MCF 10A (cell line): ENCODE data around the gene TRMT6. TPM values are rescaled to one million over a fixed set of nuclear protein-coding genes. Genes with fewer than 3 reads are reported as not detected.

Experiments used
- BruUV-seq: library from RNA; stranded (reverse); fragments of 400-500 nt; replicated peaks from 2 replicates; lab custom pipeline; 2021; lab: Mats Ljungman, UMichigan
- CTCF ChIA-PET: fragments of 300-600 bp; sonication (Branson Sonifier 250); formaldehyde crosslinking; extraction: SDS; loops from one replicate; lab custom pipeline; 2021; ENCODE audit warnings: antibody characterized with exemption, inconsistent platforms; lab: Yijun Ruan, JAX
- POLR2A ChIA-PET: fragments of 300-600, 350-650 bp; sonication (Branson Sonifier 250); formaldehyde crosslinking; extraction: SDS; loops from one replicate; lab custom pipeline; 2020; ENCODE audit warnings: antibody characterized with exemption, inconsistent platforms; lab: Yijun Ruan, JAX
- DNase-seq: peaks from one replicate; pipeline ENCODE4 v3.0.0-alpha.2; 2018; ENCODE audit not compliant: unreplicated experiment
- H3K27ac Mint-ChIP-seq: one replicate; pipeline ENCODE4 v1.8.0; 2022; ENCODE audit warnings: mild to moderate bottlenecking, low read depth, mixed read lengths; ENCODE audit not compliant: unreplicated experiment
- H3K27me3 Mint-ChIP-seq: one replicate; pipeline ENCODE4 v1.8.0; 2022; ENCODE audit warnings: mixed read lengths; ENCODE audit not compliant: insufficient read depth, unreplicated experiment
- H3K36me3 Mint-ChIP-seq: one replicate; pipeline ENCODE4 v1.8.0; 2022; ENCODE audit warnings: mild to moderate bottlenecking, moderate library complexity, mixed read lengths; ENCODE audit not compliant: insufficient read depth, unreplicated experiment
- H3K4me1 Mint-ChIP-seq: one replicate; pipeline ENCODE4 v1.8.0; 2022; ENCODE audit warnings: mixed read lengths; ENCODE audit not compliant: insufficient read depth, unreplicated experiment
- H3K4me3 Mint-ChIP-seq: one replicate; pipeline ENCODE4 v1.8.0; 2022; ENCODE audit warnings: mild to moderate bottlenecking, moderate library complexity, mixed read lengths; ENCODE audit not compliant: unreplicated experiment
- H3K9me3 Mint-ChIP-seq: one replicate; pipeline ENCODE4 v1.8.0; 2022; ENCODE audit warnings: mixed read lengths; ENCODE audit not compliant: unreplicated experiment
- CTCF ChIP-seq: fragments of 200-600 bp; IDR thresholded peaks from one replicate; pipeline ENCODE4 v1.8.0; 2022; ENCODE audit warnings: antibody characterized with exemption, mild to moderate bottlenecking; ENCODE audit not compliant: unreplicated experiment
- intact Hi-C: fragments of 100-400 bp; cut with micrococcal nuclease; formaldehyde crosslinking; loops from 2 replicates; pipeline ENCODE4 v1.14.1; 2022
- total RNA-seq: library from RNA; stranded (reverse); gene quantifications from 2 replicates; pipeline ENCODE4 v1.2.3, GENCODE V29; 2022

TRMT6 gene
- total RNA-seq, 1 experiment from 2014 or later = 44.9 TPM

- H3K27me3 Mint-ChIP-seq = no peaks in the 10 kb centered on the region
- no peaks in the 10 kb centered on the region for H3K4me1 Mint-ChIP-seq
- H3K27ac Mint-ChIP-seq = no peak overlapping the region
- peaks cover 38% of the 10 kb centered on the region for H3K36me3 Mint-ChIP-seq
- CTCF ChIA-PET = no interaction called here
- H3K4me3 Mint-ChIP-seq = no peak overlapping the region
- DNase-seq = no peak
- no TSS peak for BruUV-seq
- TF ChIP-seq CTCF = no peak
- intact Hi-C loops = no loop called here
- POLR2A ChIA-PET = interaction anchor here (0.7 to 1.2 kb wide), 2 partner anchors 15 to 186 kb away, joined by 3 read pairs; no protein-coding TSS in a partner anchor
- H3K9me3 Mint-ChIP-seq = no peaks in the 10 kb centered on the region
These were observed 41.5 kb upstream of the TRMT6 start for GRCh38 chr20:5991623-5992441.

GRCh38 chr20:5990946-5991345 lies 40.6 kb upstream of the TRMT6 start:
- Mint-ChIP-seq H3K4me3 (no peak overlapping the region), H3K36me3 (peaks cover 40% of the 10 kb centered on the region), H3K27ac (no peak overlapping the region), H3K27me3 (no peaks in the 10 kb centered on the region), H3K4me1 (no peaks in the 10 kb centered on the region), H3K9me3 (no peaks in the 10 kb centered on the region)
- intact Hi-C loops = no loop called here
- TF ChIP-seq CTCF = no peak
- no TSS peak for BruUV-seq
- POLR2A ChIA-PET = no interaction called here
- CTCF ChIA-PET = interaction anchor here (0.6 to 0.9 kb wide), 2 partner anchors 19 to 454 kb away, joined by 3 read pairs; no protein-coding TSS in a partner anchor
- no peak for DNase-seq

GRCh38 chr20:5989539-5989938 lies 39.2 kb upstream of the TRMT6 start:
- no peak overlapping the region for H3K4me3 Mint-ChIP-seq
- no peak overlapping the region for H3K27ac Mint-ChIP-seq
- ChIA-PET CTCF (interaction anchor here (0.6 to 1.0 kb wide), 2 partner anchors 12 to 165 kb away, joined by 3 read pairs; no protein-coding TSS in a partner anchor), POLR2A (interaction anchor here (1.1 kb wide), 1 partner anchor 115 kb away, joined by 4 read pairs; no protein-coding TSS in a partner anchor)
- H3K27me3 Mint-ChIP-seq = no peaks in the 10 kb centered on the region
- no peak for TF ChIP-seq CTCF
- no peaks in the 10 kb centered on the region for H3K4me1 Mint-ChIP-seq
- no peaks in the 10 kb centered on the region for H3K9me3 Mint-ChIP-seq
- BruUV-seq = no TSS peak
- peaks cover 40% of the 10 kb centered on the region for H3K36me3 Mint-ChIP-seq
- DNase-seq = no peak
- intact Hi-C loops = no loop called here

GRCh38 chr20:5987383-5987782 lies 37.0 kb upstream of the TRMT6 start:
- ChIA-PET CTCF (interaction anchor here (0.7 to 2.2 kb wide), 7 partner anchors 10 to 459 kb away, joined by 3 to 8 read pairs (median 5); no protein-coding TSS in a partner anchor), POLR2A (interaction anchor here (1.1 to 2.0 kb wide), 5 partner anchors 10 to 53 kb away, joined by 3 to 6 read pairs (median 4); no protein-coding TSS in a partner anchor)
- no TSS peak for BruUV-seq
- Mint-ChIP-seq H3K27me3 (no peaks in the 10 kb centered on the region), H3K9me3 (no peaks in the 10 kb centered on the region), H3K4me1 (no peaks in the 10 kb centered on the region), H3K27ac (no peak overlapping the region), H3K36me3 (peaks cover 31% of the 10 kb centered on the region), H3K4me3 (no peak overlapping the region)
- intact Hi-C loops = no loop called here
- no peak for TF ChIP-seq CTCF
- DNase-seq = no peak
